Activated B cell treated with CpG ODN at 0.5 μM for 24 hours (primary cell): ENCODE measurements around the gene CRABP1. TPM values are rescaled to one million over a fixed set of nuclear protein-coding genes. Genes with fewer than 3 reads are reported as not detected.

Experiments
- ATAC-seq: fragments of 200-7000 bp; cut with Tn5 transposase; one replicate; pipeline ENCODE4 v1.10.0; 2021; ENCODE audit warnings: low read depth, mild to moderate bottlenecking, moderate library complexity
- CTCF ChIA-PET: fragments of 350-600 bp; sonication (Branson Sonifier 250); formaldehyde crosslinking; loops from one replicate; lab custom pipeline; 2021; ENCODE audit warnings: antibody characterized with exemption; lab: Charles Lee
- POLR2A ChIA-PET: fragments of 350-600 bp; sonication (Branson Sonifier 250); formaldehyde crosslinking; loops from one replicate; lab custom pipeline; 2021; ENCODE audit warnings: antibody characterized with exemption; lab: Charles Lee
- DNase-seq: peaks from one replicate; pipeline ENCODE4 v3.0.0; 2022
- H3K27ac Mint-ChIP-seq: one replicate; pipeline ENCODE4 v1.8.0; 2020; ENCODE audit warnings: mixed read lengths
- H3K27me3 Mint-ChIP-seq: one replicate; pipeline ENCODE4 v1.8.0; 2021; ENCODE audit warnings: mixed read lengths
- H3K36me3 Mint-ChIP-seq: one replicate; pipeline ENCODE4 v1.8.0; 2021; ENCODE audit warnings: low read depth, mixed read lengths
- H3K4me1 Mint-ChIP-seq: one replicate; pipeline ENCODE4 v1.8.0; 2021; ENCODE audit warnings: mixed read lengths
- H3K4me3 Mint-ChIP-seq: one replicate; pipeline ENCODE4 v1.8.0; 2020; ENCODE audit warnings: mild to moderate bottlenecking, mixed read lengths
- H3K9me3 Mint-ChIP-seq: one replicate; pipeline ENCODE4 v1.8.0; 2020; ENCODE audit warnings: mixed read lengths
- intact Hi-C: fragments of 100-400 bp; cut with micrococcal nuclease; formaldehyde crosslinking; loops from one replicate; pipeline ENCODE4 v1.15.1; 2024
- total RNA-seq: library from RNA; stranded (reverse); gene quantifications from 2 replicates; pipeline ENCODE4 v1.2.3, GENCODE V29; 2022
- TF ChIP-seq, protein P1 (sequence below): fragments of 200-600 bp; IDR thresholded peaks from one replicate; pipeline ENCODE4 v1.8.0; 2022; ENCODE audit warnings: antibody characterized with exemption, mild to moderate bottlenecking

The CRABP1 gene
- total RNA-seq, 1 donor from 2014 or later = not detected

DNA sequence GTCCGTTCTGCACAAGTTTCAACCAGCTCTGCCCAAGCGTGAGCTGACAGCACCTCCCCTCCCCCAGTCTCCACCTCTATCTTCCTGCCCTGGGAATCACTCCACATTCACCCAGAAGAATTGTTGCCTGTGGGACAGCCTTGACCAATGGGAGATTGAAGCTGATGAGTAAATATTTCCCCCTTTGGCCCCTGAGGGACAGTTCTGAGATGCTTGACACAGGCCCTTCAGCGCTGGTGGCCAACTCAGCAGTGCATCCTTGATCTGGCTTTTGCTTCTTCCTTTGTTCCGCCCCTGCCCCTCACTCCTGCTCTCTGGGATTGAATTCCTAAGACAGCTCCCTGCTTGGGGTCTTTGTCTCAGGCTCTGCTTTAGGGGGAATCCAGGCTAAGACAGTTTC is 27.6 kb upstream of the CRABP1 start:
- Mint-ChIP-seq H3K27me3 (peaks cover 7% of the 10 kb centered on the region), H3K4me3 (no peak overlapping the region), H3K27ac (no peak overlapping the region), H3K36me3 (no peaks in the 10 kb centered on the region), H3K9me3 (no peaks in the 10 kb centered on the region), H3K4me1 (no peaks in the 10 kb centered on the region)
- ATAC-seq (no peak), DNase-seq (no peak)
- POLR2A ChIA-PET = no interaction called here
- intact Hi-C loops = no loop called here
- TF ChIP-seq, protein P1, sequence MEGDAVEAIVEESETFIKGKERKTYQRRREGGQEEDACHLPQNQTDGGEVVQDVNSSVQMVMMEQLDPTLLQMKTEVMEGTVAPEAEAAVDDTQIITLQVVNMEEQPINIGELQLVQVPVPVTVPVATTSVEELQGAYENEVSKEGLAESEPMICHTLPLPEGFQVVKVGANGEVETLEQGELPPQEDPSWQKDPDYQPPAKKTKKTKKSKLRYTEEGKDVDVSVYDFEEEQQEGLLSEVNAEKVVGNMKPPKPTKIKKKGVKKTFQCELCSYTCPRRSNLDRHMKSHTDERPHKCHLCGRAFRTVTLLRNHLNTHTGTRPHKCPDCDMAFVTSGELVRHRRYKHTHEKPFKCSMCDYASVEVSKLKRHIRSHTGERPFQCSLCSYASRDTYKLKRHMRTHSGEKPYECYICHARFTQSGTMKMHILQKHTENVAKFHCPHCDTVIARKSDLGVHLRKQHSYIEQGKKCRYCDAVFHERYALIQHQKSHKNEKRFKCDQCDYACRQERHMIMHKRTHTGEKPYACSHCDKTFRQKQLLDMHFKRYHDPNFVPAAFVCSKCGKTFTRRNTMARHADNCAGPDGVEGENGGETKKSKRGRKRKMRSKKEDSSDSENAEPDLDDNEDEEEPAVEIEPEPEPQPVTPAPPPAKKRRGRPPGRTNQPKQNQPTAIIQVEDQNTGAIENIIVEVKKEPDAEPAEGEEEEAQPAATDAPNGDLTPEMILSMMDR = no peak
- CTCF ChIA-PET = no interaction called here

DNA sequence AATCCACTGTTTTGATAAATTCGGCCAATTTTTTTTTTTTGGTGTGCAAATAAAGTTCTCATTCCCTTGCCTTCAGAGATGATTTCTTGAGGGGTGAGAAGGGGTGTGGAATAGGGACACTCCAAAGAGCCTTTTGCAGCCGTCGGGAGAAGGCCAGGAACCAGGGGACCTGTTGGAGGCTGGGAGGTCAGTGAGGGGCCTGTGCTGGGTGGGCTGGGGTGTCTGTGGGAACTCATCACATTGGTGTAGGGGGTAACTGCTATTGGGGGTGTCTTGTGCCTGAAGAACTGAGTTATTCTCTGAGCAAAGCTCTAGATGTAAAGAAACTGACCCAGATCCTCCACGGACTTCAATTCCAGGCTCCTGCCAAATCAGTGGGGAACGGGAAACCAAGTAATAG is 27.2 kb upstream of the CRABP1 start:
- DNase-seq (no peak), ATAC-seq (no peak)
- H3K9me3 Mint-ChIP-seq = no peaks in the 10 kb centered on the region
- TF ChIP-seq, protein P1 = no peak
- H3K4me3 Mint-ChIP-seq = no peak overlapping the region
- ChIA-PET CTCF (no interaction called here), POLR2A (no interaction called here)
- H3K27me3 Mint-ChIP-seq = peaks cover 7% of the 10 kb centered on the region
- no peak overlapping the region for H3K27ac Mint-ChIP-seq
- no peaks in the 10 kb centered on the region for H3K36me3 Mint-ChIP-seq
- intact Hi-C loops = no loop called here
- no peaks in the 10 kb centered on the region for H3K4me1 Mint-ChIP-seq

DNA sequence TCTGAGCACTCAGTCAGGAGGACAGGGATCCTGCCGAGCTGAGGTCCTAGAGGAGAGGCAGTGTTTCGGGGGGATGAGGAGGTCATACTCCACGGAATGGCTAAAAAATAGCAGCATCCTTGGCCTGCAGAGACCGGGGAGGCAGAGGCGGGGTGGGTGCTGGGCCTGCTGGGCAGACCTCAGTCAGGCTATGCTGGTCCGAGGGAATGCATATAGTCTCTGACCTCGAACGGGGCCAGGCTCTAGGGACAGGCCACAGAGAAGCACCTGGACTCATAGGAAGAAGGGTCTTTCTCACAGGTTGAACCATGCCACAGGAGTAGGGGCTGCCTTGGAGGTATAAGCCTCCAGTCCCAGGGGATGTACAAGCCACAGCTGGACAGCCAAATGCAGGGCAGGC is 26.8 kb upstream of the CRABP1 start:
- CTCF ChIA-PET = no interaction called here
- TF ChIP-seq, protein P1 = no peak
- Mint-ChIP-seq H3K4me3 (no peak overlapping the region), H3K27ac (no peak overlapping the region), H3K36me3 (no peaks in the 10 kb centered on the region), H3K9me3 (no peaks in the 10 kb centered on the region), H3K4me1 (no peaks in the 10 kb centered on the region), H3K27me3 (peaks cover 5% of the 10 kb centered on the region)
- DNase-seq (no peak), ATAC-seq (no peak)
- POLR2A ChIA-PET = no interaction called here
- intact Hi-C loops = no loop called here

DNA sequence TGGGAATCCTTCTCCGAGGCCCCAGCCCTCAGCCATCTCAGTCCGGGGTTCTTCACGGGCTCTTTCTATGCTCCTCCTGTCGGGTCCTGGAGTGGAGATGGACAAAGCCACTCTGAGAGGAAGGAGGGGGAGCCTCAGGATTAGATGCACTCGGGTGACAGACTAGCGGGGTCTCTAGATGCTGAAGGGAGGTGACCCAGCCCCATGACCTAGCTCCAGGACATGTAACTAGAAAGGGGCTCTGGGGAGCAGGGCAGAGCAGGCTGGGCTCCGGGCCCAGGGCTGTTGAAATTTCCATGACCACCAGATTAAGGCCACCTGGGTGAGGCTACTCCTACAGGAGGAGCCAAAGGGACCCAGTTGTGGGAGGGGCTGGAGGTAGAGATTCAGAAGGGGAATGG is 26.0 kb upstream of the CRABP1 start:
- ATAC-seq (no peak), DNase-seq (no peak)
- Mint-ChIP-seq H3K4me1 (no peaks in the 10 kb centered on the region), H3K27me3 (peaks cover 2% of the 10 kb centered on the region), H3K36me3 (no peaks in the 10 kb centered on the region), H3K4me3 (no peak overlapping the region), H3K27ac (no peak overlapping the region), H3K9me3 (no peaks in the 10 kb centered on the region)
- CTCF ChIA-PET = no interaction called here
- TF ChIP-seq, protein P1 = no peak
- POLR2A ChIA-PET = no interaction called here
- intact Hi-C loops = no loop called here

DNA sequence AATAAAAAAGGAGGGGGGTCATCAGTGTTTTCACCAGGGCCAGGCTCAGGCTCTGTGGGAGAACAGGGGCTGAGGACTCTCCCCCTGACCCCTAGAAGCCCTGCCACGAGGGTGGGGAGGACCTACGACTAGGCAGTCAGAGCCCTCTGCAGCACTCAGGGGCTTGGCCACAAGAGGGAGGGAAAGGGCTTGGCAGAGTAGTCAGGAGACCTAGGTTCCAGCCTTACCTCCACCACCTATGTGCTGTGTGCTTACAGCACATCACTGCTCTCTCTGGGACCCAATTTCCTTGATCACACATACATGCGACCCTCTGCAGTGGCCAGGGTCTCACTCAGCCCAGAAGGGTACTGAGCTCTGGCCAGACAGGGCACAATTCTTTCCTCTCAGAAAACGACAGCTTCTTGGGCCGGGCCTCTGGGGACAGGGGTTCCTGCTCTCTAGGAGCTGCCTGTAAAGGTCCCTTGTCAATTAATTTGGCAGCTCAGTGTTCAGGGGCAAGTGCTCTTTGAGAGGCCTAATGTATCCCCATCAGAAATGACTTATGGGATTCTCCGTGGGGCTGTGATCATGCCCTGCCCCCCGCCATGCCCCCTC is 24.4 kb upstream of the CRABP1 start:
- no peak overlapping the region for H3K27ac Mint-ChIP-seq
- CTCF ChIA-PET = no interaction called here

More for the DNA sequence above, 24.4 kb upstream of the CRABP1 start:
- peaks cover 2% of the 10 kb centered on the region for H3K27me3 Mint-ChIP-seq
- H3K4me1 Mint-ChIP-seq = no peaks in the 10 kb centered on the region
- intact Hi-C loops = no loop called here
- H3K4me3 Mint-ChIP-seq = no peak overlapping the region
- POLR2A ChIA-PET = no interaction called here
- no peaks in the 10 kb centered on the region for H3K9me3 Mint-ChIP-seq
- TF ChIP-seq, protein P1 = no peak
- H3K36me3 Mint-ChIP-seq = no peaks in the 10 kb centered on the region
- DNase-seq (no peak), ATAC-seq (no peak)
